ENCODE measurements around the gene TMEM151B. TPM values are rescaled to one million over a fixed set of nuclear protein-coding genes. Genes with fewer than 3 reads are reported as not detected.

The TMEM151B gene
- polyA plus RNA-seq (2012; ENCODE audit: insufficient read length, low read depth) = 0.38 TPM

DNA sequence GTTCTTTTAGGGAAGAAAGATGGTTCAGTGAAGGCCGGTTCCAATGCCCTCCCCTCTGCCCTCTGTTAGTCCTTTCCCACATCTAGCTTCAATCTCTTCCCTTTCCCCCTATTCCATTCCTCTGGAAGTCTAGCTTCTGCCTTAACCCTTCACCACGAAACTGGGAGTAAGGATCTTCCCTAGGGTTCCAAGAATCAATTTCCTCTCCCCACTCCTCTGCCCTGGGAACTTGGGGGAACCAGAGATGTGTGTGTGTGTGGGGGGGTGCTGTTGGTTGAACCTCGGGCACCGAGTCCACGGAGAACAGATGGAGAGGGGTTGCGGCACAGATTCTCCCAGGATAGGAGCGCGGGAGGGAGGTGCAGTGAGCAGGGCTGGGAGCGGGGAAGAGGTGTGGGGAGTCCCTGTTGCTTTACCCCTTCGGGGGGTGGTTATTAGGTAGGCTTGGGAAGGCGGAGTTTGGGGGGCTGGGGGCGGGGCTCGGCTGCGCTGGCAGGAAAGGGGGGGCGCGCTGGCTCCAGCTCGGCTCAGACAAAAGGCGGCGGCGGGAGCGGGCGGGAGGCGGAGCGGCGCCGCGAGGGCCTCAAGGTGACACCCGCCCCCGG, at the start of gene TMEM151B:
Gene TMEM151B (plus strand): TSS at position 530 of the 605 bp plus-strand sequence. CDS start 293 bp downstream, outside the sequence.
- TF ChIP-seq FOXP2 (optimal IDR thresholded peaks at IDR 0.05; ENCODE audit: borderline replicate concordance, extremely low read depth, extremely low read length, insufficient read depth) = no peak
- TF ChIP-seq TAF1 (IDR thresholded peaks at IDR 0.05; ENCODE audit: borderline replicate concordance, insufficient read depth, low read length) = no peak
- no peak for TF ChIP-seq POLR2AphosphoS5 (IDR thresholded peaks at IDR 0.05; ENCODE audit: low read depth, low read length)
- no peak for TF ChIP-seq SIN3A (IDR thresholded peaks at IDR 0.05; ENCODE audit: borderline replicate concordance, insufficient read depth, low read length)
- no peak for TF ChIP-seq REST (IDR thresholded peaks at IDR 0.05; ENCODE audit: insufficient read depth in 1 of 2, low read depth in 2 of 2, low read length in 2 of 2)

GRCh38 chr6:44220913-44221290, 49.3 kb upstream of the TMEM151B start:
- TF ChIP-seq FOXP2 (optimal IDR thresholded peaks at IDR 0.05; ENCODE audit: borderline replicate concordance, extremely low read depth, extremely low read length, insufficient read depth) (no peak), TAF1 (IDR thresholded peaks at IDR 0.05; ENCODE audit: borderline replicate concordance, insufficient read depth, low read length) (no peak), SIN3A (IDR thresholded peaks at IDR 0.05; ENCODE audit: borderline replicate concordance, insufficient read depth, low read length) (no peak), POLR2AphosphoS5 (IDR thresholded peaks at IDR 0.05; ENCODE audit: low read depth, low read length) (no peak), REST (IDR thresholded peaks at IDR 0.05; ENCODE audit: insufficient read depth in 1 of 2, low read depth in 2 of 2, low read length in 2 of 2) (no peak)

GRCh38 chr6:44221291-44221960, 48.8 kb upstream of the TMEM151B start:
- TF ChIP-seq SIN3A (IDR thresholded peaks at IDR 0.05; ENCODE audit: borderline replicate concordance, insufficient read depth, low read length) (no peak), FOXP2 (optimal IDR thresholded peaks at IDR 0.05; ENCODE audit: borderline replicate concordance, extremely low read depth, extremely low read length, insufficient read depth) (peak; percentile 24)

DNA sequence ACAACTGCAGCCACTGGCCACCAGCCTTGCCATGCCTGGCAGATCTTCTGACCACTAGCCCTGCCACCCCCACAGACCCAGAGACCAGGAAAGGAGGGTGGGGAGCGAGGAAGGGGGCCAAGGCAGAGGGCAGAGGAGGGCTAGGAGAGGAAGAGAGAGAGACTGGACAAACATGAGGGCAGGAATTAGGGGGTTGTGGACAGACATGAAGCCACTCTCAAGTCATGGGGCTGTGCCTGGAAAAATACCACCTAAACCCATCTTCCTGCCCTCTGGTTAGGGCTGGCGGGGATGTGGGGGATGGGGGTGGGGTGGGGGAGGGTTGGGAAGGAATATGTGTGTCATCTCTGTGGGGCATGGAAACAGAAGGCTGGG, 48.3 kb upstream of the TMEM151B start:
- no peak for TF ChIP-seq SIN3A (IDR thresholded peaks at IDR 0.05; ENCODE audit: borderline replicate concordance, insufficient read depth, low read length)
- TF ChIP-seq POLR2AphosphoS5 (IDR thresholded peaks at IDR 0.05; ENCODE audit: low read depth, low read length) = no peak
- TF ChIP-seq FOXP2 (optimal IDR thresholded peaks at IDR 0.05; ENCODE audit: borderline replicate concordance, extremely low read depth, extremely low read length, insufficient read depth) = no peak
- TF ChIP-seq REST (IDR thresholded peaks at IDR 0.05; ENCODE audit: insufficient read depth in 1 of 2, low read depth in 2 of 2, low read length in 2 of 2) = no peak
- TF ChIP-seq TAF1 (IDR thresholded peaks at IDR 0.05; ENCODE audit: borderline replicate concordance, insufficient read depth, low read length) = no peak

DNA sequence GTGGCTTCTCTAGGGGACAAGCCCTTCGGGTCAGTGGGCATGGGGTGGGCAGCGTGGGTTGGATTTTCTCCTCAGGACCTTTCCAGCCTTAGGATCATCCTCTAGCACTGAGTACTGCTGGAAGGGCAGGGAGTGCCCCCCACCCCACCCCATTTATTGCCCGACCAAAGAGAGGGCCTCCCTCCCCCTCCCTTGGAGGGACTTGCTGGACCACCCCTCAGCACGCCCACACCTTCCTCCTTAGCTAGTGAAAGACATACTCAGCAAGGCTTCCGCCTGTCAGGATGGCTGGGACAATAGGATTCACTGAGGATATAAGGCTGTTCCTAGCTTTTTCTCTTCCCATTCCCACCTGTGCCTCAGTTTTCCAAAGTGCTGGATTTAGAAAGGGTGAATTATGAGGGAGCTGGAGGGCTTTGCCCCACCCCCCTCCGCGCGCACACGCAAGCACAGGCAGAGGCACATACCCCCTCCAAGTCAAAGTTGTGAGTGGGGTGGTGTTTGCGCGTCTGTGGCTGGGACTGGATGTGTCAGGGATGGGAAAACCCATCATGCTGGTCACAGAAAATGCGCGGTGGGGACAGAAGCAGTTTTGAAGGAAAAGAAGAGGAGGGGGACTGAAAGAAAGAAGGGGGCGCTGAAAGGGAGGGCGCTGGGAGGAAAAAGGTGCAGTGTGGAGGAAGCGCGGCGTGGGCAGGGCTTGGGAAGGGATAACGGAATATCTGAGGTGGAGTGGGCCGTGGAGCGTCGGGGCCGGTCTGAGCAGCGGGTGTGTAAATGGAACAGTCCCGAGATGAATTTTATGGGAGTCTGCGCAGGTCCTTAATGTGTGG, 47.5 kb upstream of the TMEM151B start:
- TF ChIP-seq REST (IDR thresholded peaks at IDR 0.05; ENCODE audit: insufficient read depth in 1 of 2, low read depth in 2 of 2, low read length in 2 of 2) (no peak), POLR2AphosphoS5 (IDR thresholded peaks at IDR 0.05; ENCODE audit: low read depth, low read length) (no peak), TAF1 (IDR thresholded peaks at IDR 0.05; ENCODE audit: borderline replicate concordance, insufficient read depth, low read length) (no peak)

All from PFSK-1 (cell line).